ENCODE measurements around the gene KHK. TPM values are rescaled to one million over a fixed set of nuclear protein-coding genes. Genes with fewer than 3 reads are reported as not detected.

The KHK gene
- total RNA-seq, 1 donor from 2014 or later = 5.3 TPM

GRCh38 chr2:27039871-27040270, 46.7 kb upstream of the KHK start:
- no peak for TF ChIP-seq CTCF (IDR thresholded peaks at IDR 0.05; ENCODE audit: partially characterized antibody, unreplicated experiment)
- no peak overlapping the region for H3K4me3 Mint-ChIP-seq (ENCODE audit: unreplicated experiment)
- H3K4me1 Mint-ChIP-seq (ENCODE audit: low read depth, unreplicated experiment) = no peaks in the 10 kb centered on the region
- H3K27ac Mint-ChIP-seq (ENCODE audit: unreplicated experiment) = no peak overlapping the region
- peaks cover 2% of the 10 kb centered on the region for H3K27me3 Mint-ChIP-seq (ENCODE audit: unreplicated experiment)
- peaks cover 3% of the 10 kb centered on the region for H3K9me3 Mint-ChIP-seq (ENCODE audit: unreplicated experiment)
- H3K36me3 Mint-ChIP-seq (ENCODE audit: unreplicated experiment) = no peaks in the 10 kb centered on the region
- no peak for DNase-seq

GRCh38 chr2:27040282-27040681, 46.3 kb upstream of the KHK start:
- no peaks in the 10 kb centered on the region for H3K36me3 Mint-ChIP-seq (ENCODE audit: unreplicated experiment)
- H3K9me3 Mint-ChIP-seq (ENCODE audit: unreplicated experiment) = peaks cover 3% of the 10 kb centered on the region
- TF ChIP-seq CTCF (IDR thresholded peaks at IDR 0.05; ENCODE audit: partially characterized antibody, unreplicated experiment) = no peak
- H3K27me3 Mint-ChIP-seq (ENCODE audit: unreplicated experiment) = peaks cover 2% of the 10 kb centered on the region
- no peaks in the 10 kb centered on the region for H3K4me1 Mint-ChIP-seq (ENCODE audit: low read depth, unreplicated experiment)
- no peak overlapping the region for H3K27ac Mint-ChIP-seq (ENCODE audit: unreplicated experiment)
- no peak for DNase-seq
- H3K4me3 Mint-ChIP-seq (ENCODE audit: unreplicated experiment) = no peak overlapping the region

GRCh38 chr2:27041752-27042151, 44.8 kb upstream of the KHK start:
- Mint-ChIP-seq H3K4me1 (ENCODE audit: low read depth, unreplicated experiment) (no peaks in the 10 kb centered on the region), H3K27ac (ENCODE audit: unreplicated experiment) (no peak overlapping the region), H3K36me3 (ENCODE audit: unreplicated experiment) (no peaks in the 10 kb centered on the region), H3K27me3 (ENCODE audit: unreplicated experiment) (no peaks in the 10 kb centered on the region), H3K9me3 (ENCODE audit: unreplicated experiment) (peaks cover 3% of the 10 kb centered on the region), H3K4me3 (ENCODE audit: unreplicated experiment) (no peak overlapping the region)
- TF ChIP-seq CTCF (IDR thresholded peaks at IDR 0.05; ENCODE audit: partially characterized antibody, unreplicated experiment) = no peak
- DNase-seq = no peak

- H3K27ac Mint-ChIP-seq (ENCODE audit: unreplicated experiment) = no peak overlapping the region
- no peak for DNase-seq
- TF ChIP-seq CTCF (IDR thresholded peaks at IDR 0.05; ENCODE audit: partially characterized antibody, unreplicated experiment) = no peak
- H3K27me3 Mint-ChIP-seq (ENCODE audit: unreplicated experiment) = no peaks in the 10 kb centered on the region
- H3K4me3 Mint-ChIP-seq (ENCODE audit: unreplicated experiment) = no peak overlapping the region
- H3K4me1 Mint-ChIP-seq (ENCODE audit: low read depth, unreplicated experiment) = no peaks in the 10 kb centered on the region
- peaks cover 3% of the 10 kb centered on the region for H3K9me3 Mint-ChIP-seq (ENCODE audit: unreplicated experiment)
- no peaks in the 10 kb centered on the region for H3K36me3 Mint-ChIP-seq (ENCODE audit: unreplicated experiment)
Measured at GRCh38 chr2:27042159-27042661, 44.4 kb upstream of the KHK start.

GRCh38 chr2:27042985-27043634, 43.5 kb upstream of the KHK start:
- DNase-seq = no peak
- no peak for TF ChIP-seq CTCF (IDR thresholded peaks at IDR 0.05; ENCODE audit: partially characterized antibody, unreplicated experiment)
- no peaks in the 10 kb centered on the region for H3K36me3 Mint-ChIP-seq (ENCODE audit: unreplicated experiment)
- H3K27me3 Mint-ChIP-seq (ENCODE audit: unreplicated experiment) = no peaks in the 10 kb centered on the region
- no peak overlapping the region for H3K4me3 Mint-ChIP-seq (ENCODE audit: unreplicated experiment)
- H3K27ac Mint-ChIP-seq (ENCODE audit: unreplicated experiment) = no peak overlapping the region
- H3K9me3 Mint-ChIP-seq (ENCODE audit: unreplicated experiment) = peaks cover 3% of the 10 kb centered on the region
- no peaks in the 10 kb centered on the region for H3K4me1 Mint-ChIP-seq (ENCODE audit: low read depth, unreplicated experiment)
